K562 (cell line): Measurements from ENCODE around the gene OR4D2. TPM values are rescaled to one million over a fixed set of nuclear protein-coding genes. Genes with fewer than 3 reads are reported as not detected.

Source experiments
- CBX2 ChIP-seq: fragments of 200-600 bp; sonication (generic); IDR thresholded peaks from one replicate; pipeline ENCODE4 v1.6.1; 2012; ENCODE audit warnings: mild to moderate bottlenecking, low read length, inconsistent platforms; ENCODE audit not compliant: insufficient read depth, poor library complexity, severe bottlenecking
- MYC ChIP-seq, 2 experiments: fragments of 250-450 bp in 1 of 2; sonication (Bioruptor Pico) in 1 of 2; IDR thresholded peaks; 2 replicates each; pipeline versions ENCODE4 v1.5.1 to v1.6.1; 2012 to 2021; ENCODE audit warnings: low read depth in 2 of 2, borderline replicate concordance in 1 of 2, improper control_type of control experiment in 1 of 2, low read length in 1 of 2, mild to moderate bottlenecking in 1 of 2, moderate library complexity in 1 of 2
- RBM15 ChIP-seq: fragments of 200-400 bp; formaldehyde crosslinking; IDR thresholded peaks from 2 replicates; pipeline ENCODE4 v1.6.1; 2018; ENCODE audit warnings: mild to moderate bottlenecking, low read length, moderate library complexity; ENCODE audit not compliant: insufficient read depth
- RBM22 ChIP-seq: fragments of 200-400 bp; formaldehyde crosslinking; IDR thresholded peaks from 2 replicates; pipeline ENCODE4 v1.6.1; 2018; ENCODE audit warnings: low read length, low read depth; ENCODE audit not compliant: poor library complexity, severe bottlenecking
- SMARCB1 ChIP-seq: IDR thresholded peaks from 2 replicates; pipeline ENCODE4 v1.6.1; 2011; ENCODE audit warnings: improper control_type of control experiment, low read depth; ENCODE audit not compliant: insufficient read length
- U2AF2 ChIP-seq: fragments of 200-400 bp; formaldehyde crosslinking; optimal IDR thresholded peaks from 2 replicates; pipeline ENCODE3; 2017; ENCODE audit warnings: low read depth, mild to moderate bottlenecking, low read length
- ZNF324 ChIP-seq: fragments of 250-450 bp; sonication (Bioruptor Pico); IDR thresholded peaks from 2 replicates; pipeline ENCODE4 v1.4.0; 2020; ENCODE audit warnings: mild to moderate bottlenecking
- ZNF76 ChIP-seq: fragments of 250-450 bp; sonication (Bioruptor Pico); IDR thresholded peaks from 2 replicates; pipeline ENCODE4 v1.4.0; 2020; ENCODE audit warnings: mild to moderate bottlenecking, moderate library complexity, borderline replicate concordance
- ZNF766 ChIP-seq: fragments of 200-800 bp; sonication (Bioruptor generic); conservative IDR thresholded peaks from 2 replicates; pipeline ENCODE4 v1.6.1; 2016; ENCODE audit warnings: missing genetic modification characterization, missing compliant biosample characterization
- polyA plus RNA-seq, 8 experiments: library from polyadenylated mRNA; depleted of rRNA in 4 of 8; stranded (reverse) in 5 of 8; unstranded in 3 of 8; fragments of >200 nt; fragmentation: Nextera tagmentation in 2 of 8; fragmentation: Illumina TruSeq in 1 of 8; extraction: Ambion mirVana in 2 of 8; extraction: Trizol in 1 of 8; gene quantifications; 2 replicates each; pipeline versions ENCODE4 v1.2.1 to v1.2.3, GENCODE V29; 2011 to 2014; ENCODE audit warnings: inconsistent platforms in 1 of 8, missing spikeins in 1 of 8
- total RNA-seq, 7 experiments: library from RNA; depleted of rRNA in 6 of 7; stranded (reverse); fragments of >200 nt in 6 of 7; fragmentation: Illumina TruSeq in 2 of 7; extraction: Trizol in 2 of 7; gene quantifications; 2 replicates each; pipeline versions ENCODE4 v1.2.1 to v1.2.3, GENCODE V29; 2011 to 2021; ENCODE audit warnings: low replicate concordance in 1 of 7
- TF ChIP-seq, protein P1 (sequence below): sonication (generic); formaldehyde crosslinking; IDR thresholded peaks from 2 replicates; pipeline ENCODE4 v1.8.0; 2023; ENCODE audit warnings: missing genetic modification reagents, mild to moderate bottlenecking, borderline replicate concordance
- TF ChIP-seq, protein P2 (sequence below): IDR thresholded peaks from 2 replicates; pipeline ENCODE4 v1.6.1; 2011; ENCODE audit not compliant: insufficient read length; ENCODE audit errors: extremely low read depth
- TF ChIP-seq, protein P3 (sequence below): fragments of 450-650 bp; IDR thresholded peaks from 2 replicates; pipeline ENCODE4 v1.6.1; 2017; ENCODE audit warnings: mild to moderate bottlenecking, moderate library complexity
- TF ChIP-seq, protein P4 (sequence below): IDR thresholded peaks from 3 replicates; pipeline ENCODE4 v1.6.1; 2011; ENCODE audit warnings: borderline replicate concordance, mild to moderate bottlenecking, moderate library complexity; ENCODE audit not compliant: insufficient read length; ENCODE audit errors: extremely low read depth

Gene OR4D2
- total and polyA plus RNA-seq, 9 of the 15 experiments (the other 6 are each of a cell fraction or from before 2014, with no cell fraction given): not detected

DNA sequence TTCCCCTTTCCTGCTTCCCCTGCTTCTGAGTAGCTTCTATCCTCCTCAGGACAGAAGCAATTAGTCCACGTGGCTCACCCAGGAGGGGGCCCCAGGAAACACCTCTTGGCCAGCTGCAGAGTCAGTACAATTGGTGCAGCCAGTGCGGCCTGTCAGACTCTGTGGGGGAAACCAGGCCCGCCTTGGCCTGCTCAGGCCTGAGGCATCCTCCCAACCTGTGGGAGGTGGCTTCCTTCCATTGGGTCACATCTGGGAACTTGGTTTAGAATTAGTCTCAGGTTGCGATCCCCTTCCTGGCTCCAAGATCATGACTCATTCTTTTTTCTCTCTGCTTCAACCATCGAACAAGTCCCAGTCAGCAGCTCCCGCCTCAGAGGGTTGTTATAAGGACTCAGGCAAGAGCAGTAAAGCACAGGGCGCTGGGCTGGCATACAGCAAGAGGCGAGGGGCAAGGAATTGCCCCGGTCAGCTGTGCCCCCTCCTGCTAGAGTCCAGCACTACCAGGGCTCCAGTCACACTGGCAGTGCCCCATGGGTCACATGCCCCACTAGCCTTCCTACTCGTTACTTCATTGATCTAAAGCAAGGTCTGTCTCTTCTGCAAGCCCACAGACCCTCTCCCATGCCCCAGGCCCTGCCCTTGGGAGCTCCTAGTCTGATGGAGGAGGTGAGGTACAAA, 17.7 kb downstream of the OR4D2 start (continued):
- TF ChIP-seq, protein P1, sequence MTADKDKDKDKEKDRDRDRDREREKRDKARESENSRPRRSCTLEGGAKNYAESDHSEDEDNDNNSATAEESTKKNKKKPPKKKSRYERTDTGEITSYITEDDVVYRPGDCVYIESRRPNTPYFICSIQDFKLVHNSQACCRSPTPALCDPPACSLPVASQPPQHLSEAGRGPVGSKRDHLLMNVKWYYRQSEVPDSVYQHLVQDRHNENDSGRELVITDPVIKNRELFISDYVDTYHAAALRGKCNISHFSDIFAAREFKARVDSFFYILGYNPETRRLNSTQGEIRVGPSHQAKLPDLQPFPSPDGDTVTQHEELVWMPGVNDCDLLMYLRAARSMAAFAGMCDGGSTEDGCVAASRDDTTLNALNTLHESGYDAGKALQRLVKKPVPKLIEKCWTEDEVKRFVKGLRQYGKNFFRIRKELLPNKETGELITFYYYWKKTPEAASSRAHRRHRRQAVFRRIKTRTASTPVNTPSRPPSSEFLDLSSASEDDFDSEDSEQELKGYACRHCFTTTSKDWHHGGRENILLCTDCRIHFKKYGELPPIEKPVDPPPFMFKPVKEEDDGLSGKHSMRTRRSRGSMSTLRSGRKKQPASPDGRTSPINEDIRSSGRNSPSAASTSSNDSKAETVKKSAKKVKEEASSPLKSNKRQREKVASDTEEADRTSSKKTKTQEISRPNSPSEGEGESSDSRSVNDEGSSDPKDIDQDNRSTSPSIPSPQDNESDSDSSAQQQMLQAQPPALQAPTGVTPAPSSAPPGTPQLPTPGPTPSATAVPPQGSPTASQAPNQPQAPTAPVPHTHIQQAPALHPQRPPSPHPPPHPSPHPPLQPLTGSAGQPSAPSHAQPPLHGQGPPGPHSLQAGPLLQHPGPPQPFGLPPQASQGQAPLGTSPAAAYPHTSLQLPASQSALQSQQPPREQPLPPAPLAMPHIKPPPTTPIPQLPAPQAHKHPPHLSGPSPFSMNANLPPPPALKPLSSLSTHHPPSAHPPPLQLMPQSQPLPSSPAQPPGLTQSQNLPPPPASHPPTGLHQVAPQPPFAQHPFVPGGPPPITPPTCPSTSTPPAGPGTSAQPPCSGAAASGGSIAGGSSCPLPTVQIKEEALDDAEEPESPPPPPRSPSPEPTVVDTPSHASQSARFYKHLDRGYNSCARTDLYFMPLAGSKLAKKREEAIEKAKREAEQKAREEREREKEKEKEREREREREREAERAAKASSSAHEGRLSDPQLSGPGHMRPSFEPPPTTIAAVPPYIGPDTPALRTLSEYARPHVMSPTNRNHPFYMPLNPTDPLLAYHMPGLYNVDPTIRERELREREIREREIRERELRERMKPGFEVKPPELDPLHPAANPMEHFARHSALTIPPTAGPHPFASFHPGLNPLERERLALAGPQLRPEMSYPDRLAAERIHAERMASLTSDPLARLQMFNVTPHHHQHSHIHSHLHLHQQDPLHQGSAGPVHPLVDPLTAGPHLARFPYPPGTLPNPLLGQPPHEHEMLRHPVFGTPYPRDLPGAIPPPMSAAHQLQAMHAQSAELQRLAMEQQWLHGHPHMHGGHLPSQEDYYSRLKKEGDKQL (CRISPR knock-in tag): no peak
- TF ChIP-seq, protein P2, sequence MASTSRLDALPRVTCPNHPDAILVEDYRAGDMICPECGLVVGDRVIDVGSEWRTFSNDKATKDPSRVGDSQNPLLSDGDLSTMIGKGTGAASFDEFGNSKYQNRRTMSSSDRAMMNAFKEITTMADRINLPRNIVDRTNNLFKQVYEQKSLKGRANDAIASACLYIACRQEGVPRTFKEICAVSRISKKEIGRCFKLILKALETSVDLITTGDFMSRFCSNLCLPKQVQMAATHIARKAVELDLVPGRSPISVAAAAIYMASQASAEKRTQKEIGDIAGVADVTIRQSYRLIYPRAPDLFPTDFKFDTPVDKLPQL: no peak
- TF ChIP-seq ZNF766 (peak; percentile 57; the same call in 1 of the 2 replicates), U2AF2 (no peak), ZNF324 (no peak), CBX2 (no peak), ZNF76 (CRISPR knock-in tag) (peak; percentile 14; the same call in 1 of the 2 replicates), MYC (IDR thresholded peaks at IDR 0.05; ENCODE audit: low read depth, low read length) (peak; percentile 70), MYC (CRISPR knock-in tag; IDR thresholded peaks at IDR 0.05; ENCODE audit: borderline replicate concordance, low read depth) (no peak), SMARCB1 (no peak), RBM15 (no peak), RBM22 (no peak)
- TF ChIP-seq, protein P3, sequence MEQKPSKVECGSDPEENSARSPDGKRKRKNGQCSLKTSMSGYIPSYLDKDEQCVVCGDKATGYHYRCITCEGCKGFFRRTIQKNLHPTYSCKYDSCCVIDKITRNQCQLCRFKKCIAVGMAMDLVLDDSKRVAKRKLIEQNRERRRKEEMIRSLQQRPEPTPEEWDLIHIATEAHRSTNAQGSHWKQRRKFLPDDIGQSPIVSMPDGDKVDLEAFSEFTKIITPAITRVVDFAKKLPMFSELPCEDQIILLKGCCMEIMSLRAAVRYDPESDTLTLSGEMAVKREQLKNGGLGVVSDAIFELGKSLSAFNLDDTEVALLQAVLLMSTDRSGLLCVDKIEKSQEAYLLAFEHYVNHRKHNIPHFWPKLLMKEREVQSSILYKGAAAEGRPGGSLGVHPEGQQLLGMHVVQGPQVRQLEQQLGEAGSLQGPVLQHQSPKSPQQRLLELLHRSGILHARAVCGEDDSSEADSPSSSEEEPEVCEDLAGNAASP: no peak
- TF ChIP-seq, protein P4, sequence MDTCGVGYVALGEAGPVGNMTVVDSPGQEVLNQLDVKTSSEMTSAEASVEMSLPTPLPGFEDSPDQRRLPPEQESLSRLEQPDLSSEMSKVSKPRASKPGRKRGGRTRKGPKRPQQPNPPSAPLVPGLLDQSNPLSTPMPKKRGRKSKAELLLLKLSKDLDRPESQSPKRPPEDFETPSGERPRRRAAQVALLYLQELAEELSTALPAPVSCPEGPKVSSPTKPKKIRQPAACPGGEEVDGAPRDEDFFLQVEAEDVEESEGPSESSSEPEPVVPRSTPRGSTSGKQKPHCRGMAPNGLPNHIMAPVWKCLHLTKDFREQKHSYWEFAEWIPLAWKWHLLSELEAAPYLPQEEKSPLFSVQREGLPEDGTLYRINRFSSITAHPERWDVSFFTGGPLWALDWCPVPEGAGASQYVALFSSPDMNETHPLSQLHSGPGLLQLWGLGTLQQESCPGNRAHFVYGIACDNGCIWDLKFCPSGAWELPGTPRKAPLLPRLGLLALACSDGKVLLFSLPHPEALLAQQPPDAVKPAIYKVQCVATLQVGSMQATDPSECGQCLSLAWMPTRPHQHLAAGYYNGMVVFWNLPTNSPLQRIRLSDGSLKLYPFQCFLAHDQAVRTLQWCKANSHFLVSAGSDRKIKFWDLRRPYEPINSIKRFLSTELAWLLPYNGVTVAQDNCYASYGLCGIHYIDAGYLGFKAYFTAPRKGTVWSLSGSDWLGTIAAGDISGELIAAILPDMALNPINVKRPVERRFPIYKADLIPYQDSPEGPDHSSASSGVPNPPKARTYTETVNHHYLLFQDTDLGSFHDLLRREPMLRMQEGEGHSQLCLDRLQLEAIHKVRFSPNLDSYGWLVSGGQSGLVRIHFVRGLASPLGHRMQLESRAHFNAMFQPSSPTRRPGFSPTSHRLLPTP: no peak
